ENCODE data around the gene BTBD19.

GRCh38 chr1:44799770-44800584 lies 8.3 kb upstream of the BTBD19 start, which contains the start of gene PLK3:
- TF ChIP-seq, protein P1, sequence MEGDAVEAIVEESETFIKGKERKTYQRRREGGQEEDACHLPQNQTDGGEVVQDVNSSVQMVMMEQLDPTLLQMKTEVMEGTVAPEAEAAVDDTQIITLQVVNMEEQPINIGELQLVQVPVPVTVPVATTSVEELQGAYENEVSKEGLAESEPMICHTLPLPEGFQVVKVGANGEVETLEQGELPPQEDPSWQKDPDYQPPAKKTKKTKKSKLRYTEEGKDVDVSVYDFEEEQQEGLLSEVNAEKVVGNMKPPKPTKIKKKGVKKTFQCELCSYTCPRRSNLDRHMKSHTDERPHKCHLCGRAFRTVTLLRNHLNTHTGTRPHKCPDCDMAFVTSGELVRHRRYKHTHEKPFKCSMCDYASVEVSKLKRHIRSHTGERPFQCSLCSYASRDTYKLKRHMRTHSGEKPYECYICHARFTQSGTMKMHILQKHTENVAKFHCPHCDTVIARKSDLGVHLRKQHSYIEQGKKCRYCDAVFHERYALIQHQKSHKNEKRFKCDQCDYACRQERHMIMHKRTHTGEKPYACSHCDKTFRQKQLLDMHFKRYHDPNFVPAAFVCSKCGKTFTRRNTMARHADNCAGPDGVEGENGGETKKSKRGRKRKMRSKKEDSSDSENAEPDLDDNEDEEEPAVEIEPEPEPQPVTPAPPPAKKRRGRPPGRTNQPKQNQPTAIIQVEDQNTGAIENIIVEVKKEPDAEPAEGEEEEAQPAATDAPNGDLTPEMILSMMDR (optimal IDR thresholded peaks at IDR 0.05 in 1 of 3, IDR thresholded peaks at IDR 0.05 in 1 of 3, conservative IDR thresholded peaks at IDR 0.05 in 1 of 3; ENCODE audit: extremely low read depth in 1 of 3, insufficient read depth in 2 of 3, low read length in 3 of 3): peak in 2 of 3 experiments; percentile 89 to 95
- TF ChIP-seq EZH2 (IDR thresholded peaks at IDR 0.05; ENCODE audit: low read length): no peak
